Lower leg skin (tissue), 4 donors: ENCODE data around the gene BRD4. TPM values are rescaled to one million over a fixed set of nuclear protein-coding genes. Genes with fewer than 3 reads are reported as not detected.

Experiments used
- DNase-seq, 2 donors: peaks; one replicate each; pipeline ENCODE4 v3.0.0-alpha.2; 2019; ENCODE audit warnings: low spot score in 2 of 2
- H3K4me3 ChIP-seq: fragments of 200-600 bp; sonication (generic); 2 replicates; pipeline ENCODE4 v1.5.1; 2017; ENCODE audit warnings: mild to moderate bottlenecking, low read depth; ENCODE audit not compliant: poor library complexity, severe bottlenecking
- POLR2A ChIP-seq, 2 donors: fragments of 450-650 bp; IDR thresholded peaks; one replicate each; pipeline ENCODE4 v1.6.1; 2016 to 2017; ENCODE audit warnings: antibody characterized with exemption in 2 of 2, mild to moderate bottlenecking in 1 of 2, moderate library complexity in 1 of 2
- WGBS, 2 donors: methylation state at CpG; one replicate each; pipeline ENCODE4 v1.1.5; 2018; 5-methylcytosine and 5-hydroxymethylcytosine counted together
- intact Hi-C: fragments of 100-400 bp; cut with DNase I; formaldehyde crosslinking; loops from one replicate; pipeline ENCODE4 v1.15.0; 2023; ENCODE audit warnings: low total_unique reads
- total RNA-seq, 4 donors: library from RNA; depleted of rRNA; stranded (reverse); fragments of >200 nt; gene quantifications; one replicate each; pipeline ENCODE4 v1.1.0, GENCODE V29; 2016
- TF ChIP-seq, protein P1 (sequence below), 3 donors: fragments of 450-650 bp; IDR thresholded peaks; one replicate each; pipeline ENCODE4 v1.5.1; 2016; ENCODE audit warnings: antibody characterized with exemption in 3 of 3, mild to moderate bottlenecking in 3 of 3, moderate library complexity in 2 of 3

BRD4 gene
- total RNA-seq, 4 donors from 2014 or later: 34.8 to 78.6 (median 49.2) TPM

DNA sequence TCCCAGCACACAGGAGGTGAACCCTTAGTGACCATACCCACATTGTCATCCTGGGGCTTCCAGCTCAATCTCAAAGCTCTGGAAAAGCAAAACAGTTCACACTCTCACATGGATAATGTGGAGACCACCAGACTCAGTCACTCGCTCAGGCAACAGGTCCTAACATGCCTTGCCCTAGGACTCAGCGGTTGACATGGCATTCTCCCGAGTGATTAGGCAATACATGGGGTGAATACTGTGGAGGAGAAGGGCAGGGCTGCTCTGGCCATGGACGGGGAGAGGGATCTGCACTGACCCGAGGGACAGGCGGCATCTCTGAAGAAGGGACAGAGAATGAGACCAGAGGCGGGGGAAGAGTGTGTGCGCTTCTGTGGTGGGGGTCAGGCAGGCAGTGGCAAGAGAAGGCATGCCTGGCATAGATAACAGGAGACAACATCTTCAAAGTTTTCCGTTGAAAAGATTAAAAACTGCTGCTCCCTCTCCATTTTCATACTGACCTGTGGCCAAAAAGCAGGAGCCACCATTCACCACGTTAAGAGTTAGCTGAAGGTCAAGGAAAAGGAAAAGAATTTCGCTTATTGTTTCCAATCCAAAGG is 55.6 kb downstream of the BRD4 start:
- WGBS, 2 donors: 39 to 51% methylated on average over 11 of the region's 11 CpGs
- H3K4me3 ChIP-seq: no peak overlapping the region
- DNase-seq: no peak
- intact Hi-C loops: loop anchor here (10.0 kb wide), 1 partner anchor 278 kb away; no protein-coding TSS in a partner anchor
- TF ChIP-seq, protein P1, sequence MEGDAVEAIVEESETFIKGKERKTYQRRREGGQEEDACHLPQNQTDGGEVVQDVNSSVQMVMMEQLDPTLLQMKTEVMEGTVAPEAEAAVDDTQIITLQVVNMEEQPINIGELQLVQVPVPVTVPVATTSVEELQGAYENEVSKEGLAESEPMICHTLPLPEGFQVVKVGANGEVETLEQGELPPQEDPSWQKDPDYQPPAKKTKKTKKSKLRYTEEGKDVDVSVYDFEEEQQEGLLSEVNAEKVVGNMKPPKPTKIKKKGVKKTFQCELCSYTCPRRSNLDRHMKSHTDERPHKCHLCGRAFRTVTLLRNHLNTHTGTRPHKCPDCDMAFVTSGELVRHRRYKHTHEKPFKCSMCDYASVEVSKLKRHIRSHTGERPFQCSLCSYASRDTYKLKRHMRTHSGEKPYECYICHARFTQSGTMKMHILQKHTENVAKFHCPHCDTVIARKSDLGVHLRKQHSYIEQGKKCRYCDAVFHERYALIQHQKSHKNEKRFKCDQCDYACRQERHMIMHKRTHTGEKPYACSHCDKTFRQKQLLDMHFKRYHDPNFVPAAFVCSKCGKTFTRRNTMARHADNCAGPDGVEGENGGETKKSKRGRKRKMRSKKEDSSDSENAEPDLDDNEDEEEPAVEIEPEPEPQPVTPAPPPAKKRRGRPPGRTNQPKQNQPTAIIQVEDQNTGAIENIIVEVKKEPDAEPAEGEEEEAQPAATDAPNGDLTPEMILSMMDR (IDR thresholded peaks at IDR 0.05): no peak
- TF ChIP-seq POLR2A (IDR thresholded peaks at IDR 0.05): no peak

GRCh38 chr19:15274477-15274876 is 57.9 kb downstream of the BRD4 start:
- H3K4me3 ChIP-seq: no peak overlapping the region
- no peak for DNase-seq
- intact Hi-C loops: loop anchor here (5.0 to 10.0 kb wide), 2 partner anchors 280 to 743 kb away; no protein-coding TSS in a partner anchor
- TF ChIP-seq, protein P1 (IDR thresholded peaks at IDR 0.05): no peak
- TF ChIP-seq POLR2A (IDR thresholded peaks at IDR 0.05): no peak
- 79 to 82% methylated on average over 4 of the region's 4 CpGs for WGBS, 2 donors

- DNase-seq: no peak
- TF ChIP-seq, protein P1 (IDR thresholded peaks at IDR 0.05): no peak
- TF ChIP-seq POLR2A (IDR thresholded peaks at IDR 0.05): no peak
- WGBS, 2 donors: 81 to 84% methylated on average over 6 of the region's 6 CpGs
Observed at GRCh38 chr19:15269806-15270205, 62.5 kb downstream of the BRD4 start.

GRCh38 chr19:15268928-15269253 is 63.4 kb downstream of the BRD4 start:
- no peak for DNase-seq
- no peak for TF ChIP-seq POLR2A (IDR thresholded peaks at IDR 0.05)
- TF ChIP-seq, protein P1 (IDR thresholded peaks at IDR 0.05): no peak
- WGBS, 2 donors: 75 to 82% methylated on average over 5 of the region's 5 CpGs
- no peak overlapping the region for H3K4me3 ChIP-seq
- intact Hi-C loops: no loop called here

More at GRCh38 chr19:15269806-15270205, 62.5 kb downstream of the BRD4 start:
- no peak overlapping the region for H3K4me3 ChIP-seq
- intact Hi-C loops: loop anchor here (5.0 to 10.0 kb wide), 2 partner anchors 285 to 747 kb away; no protein-coding TSS in a partner anchor

DNA sequence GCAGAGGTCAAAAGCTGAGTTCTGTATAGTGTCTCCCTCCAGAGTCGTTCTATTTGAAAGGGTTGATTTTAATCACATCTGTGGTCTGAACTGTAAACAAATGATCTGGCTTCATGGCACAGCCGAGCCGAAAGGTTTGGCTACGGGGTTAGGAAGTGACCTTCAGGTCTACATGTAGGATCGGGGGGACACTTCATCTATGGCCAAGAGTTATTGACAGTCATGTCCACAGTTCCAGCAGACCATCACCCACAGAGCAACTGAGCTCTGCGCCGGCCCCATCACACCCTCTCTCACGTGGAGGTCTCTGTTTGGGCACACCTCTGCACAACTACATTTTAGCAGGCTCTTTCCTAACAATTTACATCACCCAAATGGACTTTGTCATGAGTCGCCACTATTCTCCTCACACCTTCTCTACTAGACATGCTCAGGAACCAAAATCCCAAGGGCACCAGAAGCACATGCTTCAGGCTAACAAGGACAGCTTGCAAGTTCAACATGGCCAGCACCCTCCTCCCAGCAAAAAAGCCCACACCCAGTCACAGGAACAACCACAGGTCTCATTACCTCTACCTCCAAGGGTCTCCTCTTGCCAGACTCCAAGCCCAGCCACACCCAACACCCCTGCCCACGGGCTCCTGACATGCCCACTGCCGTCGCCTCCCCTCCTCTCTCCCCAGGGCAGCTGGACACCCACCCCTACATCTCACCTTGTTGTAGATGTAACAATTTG is 64.0 kb downstream of the BRD4 start:
- 86 to 87% methylated on average over 12 of the region's 12 CpGs for WGBS, 2 donors
- DNase-seq: no peak
- TF ChIP-seq, protein P1 (IDR thresholded peaks at IDR 0.05): no peak
- no peak for TF ChIP-seq POLR2A (IDR thresholded peaks at IDR 0.05)
- intact Hi-C loops: no loop called here
- no peak overlapping the region for H3K4me3 ChIP-seq
